Measurements from ENCODE around the gene STAT6.

The STAT6 gene

DNA sequence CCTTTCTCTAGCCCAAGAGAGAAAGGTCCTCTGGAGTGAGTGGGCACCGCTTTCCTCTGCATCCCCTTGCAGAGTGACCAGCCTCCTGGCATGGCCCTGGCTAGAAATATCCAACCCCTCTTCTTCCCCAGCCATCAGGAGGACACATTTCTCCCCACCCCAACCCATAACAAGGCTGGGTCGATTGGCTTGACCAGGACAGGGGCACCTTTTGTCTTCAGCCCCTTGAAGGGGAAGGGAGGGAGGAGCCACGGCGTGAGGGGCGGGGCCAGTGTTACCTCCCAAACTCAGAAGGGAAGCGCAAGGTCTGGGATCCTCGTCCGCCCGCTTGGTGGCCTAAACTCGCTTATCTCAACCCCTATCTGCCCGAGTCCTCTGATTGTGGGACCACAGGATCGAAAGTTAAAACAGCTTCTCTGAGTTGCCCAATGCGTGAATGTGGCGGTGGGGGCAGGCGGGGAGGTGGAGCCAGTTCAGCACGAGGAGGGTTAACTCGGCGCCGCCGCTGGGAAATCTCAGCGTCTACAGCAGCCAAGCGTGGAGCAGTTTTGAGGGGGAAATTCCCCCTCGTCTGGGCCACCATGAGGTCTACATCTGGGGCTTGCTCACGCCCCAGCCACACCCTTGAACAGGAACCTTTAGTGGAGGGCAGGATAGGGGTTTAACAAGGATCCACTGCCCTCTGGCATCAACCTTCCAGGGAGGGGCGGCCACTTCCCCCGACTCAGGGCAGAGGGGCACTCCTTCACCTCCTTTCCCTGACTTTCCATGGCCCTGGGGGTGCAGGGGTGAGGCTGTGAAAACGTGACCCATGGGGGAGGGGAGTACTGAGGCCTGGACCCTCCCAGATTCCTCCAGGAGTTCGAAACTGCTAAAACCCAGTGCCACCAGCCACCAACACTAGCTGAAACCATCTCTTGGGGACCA lies 795 bp downstream of the STAT6 start:
- H3K27ac ChIP-seq: peak overlapping the region; percentile 99
- TF ChIP-seq CTCF (conservative IDR thresholded peaks at IDR 0.05): peak; percentile 17; the same call in 1 of the 2 replicates

GRCh38 chr12:57109207-57110103 lies 1.7 kb downstream of the STAT6 start:
- TF ChIP-seq CTCF (conservative IDR thresholded peaks at IDR 0.05): no peak
- H3K27ac ChIP-seq: peak overlapping the region; percentile 99

GRCh38 chr12:57107456-57108155 lies 3.6 kb downstream of the STAT6 start:
- no peak overlapping the region for H3K27ac ChIP-seq
- no peak for TF ChIP-seq CTCF (conservative IDR thresholded peaks at IDR 0.05)

- no peak for TF ChIP-seq CTCF (conservative IDR thresholded peaks at IDR 0.05)
- H3K27ac ChIP-seq: no peak overlapping the region
These were observed 5.0 kb downstream of the STAT6 start for GRCh38 chr12:57106021-57106708.

DNA sequence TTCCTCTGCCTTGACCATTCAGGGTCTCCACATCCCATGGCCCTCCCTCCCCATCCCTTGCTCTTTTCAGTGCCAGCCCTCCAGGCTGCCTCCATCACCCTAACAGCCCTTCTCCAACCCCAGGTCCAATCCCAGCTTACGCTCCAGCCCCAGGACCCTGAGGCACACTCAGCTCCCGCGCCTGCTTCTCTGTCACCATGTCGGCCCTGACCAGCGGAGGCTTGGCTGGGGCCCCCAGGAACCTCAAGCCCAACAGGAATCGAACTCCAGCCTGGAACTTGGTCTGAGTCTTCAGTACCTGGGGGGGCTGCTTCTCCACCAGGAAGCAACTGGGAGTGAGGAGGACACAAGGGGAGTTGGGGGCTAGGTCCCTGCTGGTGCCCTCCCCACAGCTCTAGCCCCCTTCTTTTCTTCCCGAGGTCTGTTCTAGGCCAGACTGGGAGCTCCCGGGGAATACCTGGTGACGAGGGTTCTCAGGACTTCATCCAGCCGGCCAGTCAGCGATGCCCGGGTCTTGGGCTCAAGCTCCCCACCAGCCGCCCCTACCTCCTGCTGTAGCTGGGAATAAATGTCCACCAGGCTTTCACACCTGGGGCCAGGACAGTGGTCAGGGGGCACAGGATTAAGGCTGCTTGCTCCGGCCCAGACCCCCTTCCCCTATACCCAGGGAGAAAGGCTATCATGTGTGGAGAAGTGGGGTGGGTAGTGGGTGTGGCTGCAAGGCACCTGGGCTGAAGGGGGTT lies 6.0 kb downstream of the STAT6 start:
- no peak for TF ChIP-seq CTCF (conservative IDR thresholded peaks at IDR 0.05)
- H3K27ac ChIP-seq: no peak overlapping the region

DNA sequence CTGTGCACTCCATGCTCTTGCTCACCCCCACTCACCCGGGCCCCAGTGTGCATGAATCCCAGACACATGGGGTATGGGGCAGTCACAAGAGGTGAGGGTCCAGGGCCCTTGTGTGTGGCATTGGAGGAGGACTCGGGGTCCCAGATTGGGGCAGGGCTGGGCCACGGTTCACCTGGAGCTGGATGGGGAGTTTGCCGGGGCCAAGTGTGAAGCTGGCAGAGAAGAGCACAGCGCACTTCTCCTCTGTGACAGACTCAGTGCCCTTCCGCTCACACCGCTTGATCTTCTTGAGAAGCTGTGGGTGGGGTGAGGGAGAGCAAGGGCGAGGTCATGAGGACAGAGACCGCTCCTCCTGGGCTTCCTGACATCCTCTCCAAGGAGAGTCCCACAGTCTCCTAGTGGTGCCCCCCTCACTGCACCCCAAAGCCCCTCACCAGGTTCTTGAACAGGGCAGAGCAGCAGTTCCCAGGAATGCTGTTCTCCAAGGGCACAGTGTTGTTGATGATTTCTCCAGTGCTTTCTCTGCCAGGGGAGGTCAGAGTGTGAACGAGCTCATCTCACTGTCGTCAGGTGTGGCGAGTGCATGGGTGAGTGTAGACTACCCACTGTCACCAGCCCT lies 6.8 kb downstream of the STAT6 start:
- H3K27ac ChIP-seq: no peak overlapping the region
- TF ChIP-seq CTCF (conservative IDR thresholded peaks at IDR 0.05): no peak
